Skin of body (tissue), 2 donors: ENCODE data around the gene CTNNA2. TPM values are rescaled to one million over a fixed set of nuclear protein-coding genes. Genes with fewer than 3 reads are reported as not detected.

Experiments used
- DNase-seq: peaks from one replicate; lab custom pipeline; 2025; lab: John Stamatoyannopoulos, UW
- total RNA-seq: library from RNA; depleted of rRNA; stranded (reverse); fragments of >200 nt; gene quantifications from one replicate; pipeline ENCODE4 v1.2.3, GENCODE V29; 2014

CTNNA2 gene
- total RNA-seq, 1 donor from 2014 or later = 0.49 TPM

- no peak for DNase-seq
These were observed 954.5 kb downstream of the CTNNA2 start for GRCh38 chr2:80467262-80467811.

DNA sequence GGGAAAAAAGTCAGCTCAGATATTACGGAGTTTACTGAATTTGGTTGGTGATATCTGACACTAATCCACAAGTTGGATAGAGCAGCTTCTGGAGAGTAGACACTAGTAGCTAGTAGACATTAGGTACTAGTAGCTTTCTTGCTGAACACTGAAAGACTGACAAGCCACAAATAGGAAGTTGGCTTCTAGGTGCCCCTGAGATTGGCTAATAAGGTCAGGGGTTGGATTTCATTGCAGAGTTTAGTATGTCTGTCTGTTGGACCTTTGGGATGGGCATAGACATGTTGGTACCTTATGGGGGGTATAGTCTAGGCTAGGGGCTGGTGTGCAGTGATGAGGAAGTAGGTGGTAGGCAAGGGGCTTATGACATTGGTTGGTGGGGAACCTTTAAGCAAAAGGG lies 956.6 kb downstream of the CTNNA2 start:
- DNase-seq = no peak

DNA sequence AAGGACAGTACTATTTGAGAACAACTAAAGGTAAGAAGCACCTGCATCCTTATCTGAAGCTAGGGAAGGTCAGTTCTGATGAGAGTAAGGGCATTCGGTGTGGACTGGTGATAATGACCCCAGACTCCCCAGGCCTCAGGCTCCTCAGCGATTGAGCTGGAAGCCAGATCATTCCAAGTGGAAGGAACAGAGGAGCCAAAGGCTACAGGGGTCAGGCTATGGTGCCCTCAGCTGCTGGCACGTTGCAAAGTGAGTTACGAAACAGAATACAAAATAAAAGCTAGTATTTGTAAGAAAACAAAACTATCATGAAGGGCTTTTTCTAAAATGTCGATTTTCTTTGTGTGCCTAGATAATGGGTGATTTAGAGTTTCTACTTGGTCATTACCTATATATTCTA lies 960.2 kb downstream of the CTNNA2 start:
- no peak for DNase-seq

- DNase-seq = peak; percentile 6
These were observed 960.9 kb downstream of the CTNNA2 start for GRCh38 chr2:80473796-80474195.

DNA sequence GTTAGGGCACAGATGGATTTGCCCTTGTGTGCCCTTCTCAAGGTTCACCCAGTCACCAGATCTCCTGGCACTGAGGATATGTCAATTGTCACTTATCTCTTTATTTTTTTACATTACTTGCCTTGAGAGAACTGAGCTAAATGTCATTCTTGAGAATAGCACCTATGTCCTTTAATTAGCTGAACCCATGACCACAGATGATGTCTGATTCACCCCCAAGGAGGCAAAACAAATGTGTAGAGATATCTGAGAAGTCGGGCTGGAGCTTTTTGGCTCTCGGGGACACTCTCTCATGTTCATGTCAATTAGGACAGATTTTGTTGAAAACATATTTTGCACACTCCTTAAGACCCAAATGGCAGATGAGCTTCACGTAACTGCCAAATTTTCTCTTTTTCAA lies 963.1 kb downstream of the CTNNA2 start:
- DNase-seq = no peak

GRCh38 chr2:80476535-80477117 lies 963.8 kb downstream of the CTNNA2 start:
- DNase-seq = no peak

GRCh38 chr2:80482276-80482675 lies 969.4 kb downstream of the CTNNA2 start:
- DNase-seq = no peak

DNA sequence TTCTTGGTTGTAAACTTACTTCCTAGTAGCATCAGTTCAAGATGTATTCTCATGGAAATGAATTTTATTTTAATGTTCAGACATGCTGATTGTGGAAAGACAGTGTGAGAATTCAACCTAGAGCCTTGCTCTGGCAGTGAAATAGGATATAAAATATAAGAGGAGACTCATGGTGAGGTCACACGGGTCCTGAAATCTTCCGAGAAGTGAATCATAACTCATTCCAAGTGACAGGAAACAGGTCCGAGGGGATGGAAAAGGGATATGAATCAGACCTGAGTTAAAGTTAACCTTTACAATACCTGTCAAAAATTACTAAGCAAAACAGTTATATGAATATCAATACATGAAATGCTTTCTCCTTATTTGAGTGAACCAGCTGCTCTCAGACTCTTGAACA lies 976.9 kb downstream of the CTNNA2 start:
- no peak for DNase-seq

DNA sequence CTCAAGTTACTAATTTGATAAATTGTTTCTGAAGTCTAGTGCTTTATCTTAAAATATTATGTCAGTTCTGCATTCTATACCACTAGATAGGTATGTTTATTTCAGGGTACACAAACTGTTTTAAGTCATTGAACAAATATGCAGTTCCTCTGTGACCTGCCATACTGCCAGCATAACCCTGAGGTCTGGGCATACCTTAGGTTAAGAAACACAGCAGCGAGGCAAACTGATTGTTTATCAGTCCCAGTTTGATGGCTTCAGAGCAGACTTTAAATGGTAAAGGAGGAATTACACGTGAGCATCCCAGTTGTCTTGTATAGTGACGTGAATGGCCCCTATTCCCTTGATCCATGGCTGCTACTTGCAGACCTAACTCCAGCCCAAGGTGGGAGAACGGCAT lies 978.1 kb downstream of the CTNNA2 start:
- DNase-seq = no peak

DNA sequence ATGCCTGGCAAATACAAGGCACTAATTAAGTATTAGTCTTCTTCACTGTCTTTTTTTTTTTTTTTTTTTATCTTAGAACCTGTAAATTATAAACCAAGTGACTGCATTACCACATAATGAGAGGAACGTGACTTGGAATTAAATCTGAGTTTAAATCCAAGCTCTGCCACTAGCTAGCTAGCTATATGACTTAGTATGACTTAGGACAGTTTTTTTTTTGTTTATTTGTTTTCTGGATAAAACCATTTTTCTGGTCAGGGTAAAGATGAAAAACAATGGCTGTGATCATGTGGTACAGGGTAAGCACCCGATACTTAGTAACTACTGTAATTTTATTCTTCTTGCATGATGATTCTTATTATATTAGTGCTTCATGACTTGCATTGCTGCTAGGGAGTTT lies 983.5 kb downstream of the CTNNA2 start:
- DNase-seq = no peak

GRCh38 chr2:80496775-80497174 lies 983.9 kb downstream of the CTNNA2 start:
- DNase-seq = no peak

DNA sequence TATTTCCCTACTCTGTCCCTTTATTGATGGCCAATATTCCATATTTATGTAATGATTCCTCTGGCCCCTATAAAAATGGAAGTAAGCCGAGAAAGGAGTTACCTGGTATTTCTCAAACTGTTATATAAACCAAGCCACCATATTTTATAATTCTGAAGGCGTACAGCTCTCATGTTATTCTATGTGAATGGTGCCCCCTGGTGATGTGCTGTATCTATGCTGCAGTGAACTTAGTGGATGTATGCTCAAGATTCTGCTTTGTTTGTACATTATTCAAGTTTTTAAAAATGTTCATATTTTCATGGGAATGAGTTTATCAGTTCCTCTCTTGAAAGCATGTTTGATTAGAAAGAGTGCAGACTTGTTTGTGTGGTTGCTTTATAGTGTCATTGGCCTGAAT lies 986.2 kb downstream of the CTNNA2 start:
- no peak for DNase-seq

GRCh38 chr2:80501874-80502624 lies 989.2 kb downstream of the CTNNA2 start:
- no peak for DNase-seq

DNA sequence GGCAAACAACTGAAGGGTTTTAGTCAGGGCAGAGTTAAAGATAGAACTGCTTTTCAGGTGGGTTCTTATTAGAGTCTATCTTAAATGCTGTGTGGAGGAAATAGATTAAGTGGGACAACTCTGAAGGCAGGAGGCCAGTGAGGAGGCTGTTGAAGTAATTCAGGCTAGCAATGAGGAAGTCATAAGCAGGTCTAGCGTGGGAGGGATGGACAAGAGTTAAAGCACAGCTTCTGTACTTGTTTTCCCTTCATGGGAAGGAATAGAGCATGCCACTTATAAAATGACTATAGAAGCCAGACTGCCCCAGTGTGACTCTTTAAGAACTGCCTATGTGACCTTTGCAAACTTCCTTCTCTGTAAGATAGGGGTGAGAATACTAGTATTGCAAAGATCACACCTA lies 993.7 kb downstream of the CTNNA2 start:
- no peak for DNase-seq

GRCh38 chr2:80510716-80511115 lies 997.9 kb downstream of the CTNNA2 start:
- no peak for DNase-seq

- DNase-seq = no peak
These were observed 1003.1 kb downstream of the CTNNA2 start for GRCh38 chr2:80515964-80516363.

DNA sequence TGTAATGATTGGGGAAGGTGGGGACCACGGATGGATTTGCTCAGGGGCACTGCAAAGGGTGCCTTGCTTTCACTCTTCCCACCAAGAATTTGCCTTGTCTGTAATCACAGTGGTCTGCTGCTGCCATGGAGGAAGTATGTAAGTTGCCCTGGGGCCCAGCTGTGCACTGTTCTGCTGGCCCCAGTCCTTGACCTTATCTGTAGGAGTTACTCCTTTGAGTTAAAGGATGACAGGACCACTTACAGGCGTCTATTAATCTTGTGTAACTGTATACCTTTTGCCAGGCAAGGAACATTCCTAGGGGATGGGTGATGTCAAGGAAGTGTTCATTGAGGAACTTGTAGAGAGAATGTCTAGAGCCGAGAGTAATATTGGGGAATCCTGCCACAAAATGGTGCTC lies 1004.5 kb downstream of the CTNNA2 start:
- no peak for DNase-seq

DNA sequence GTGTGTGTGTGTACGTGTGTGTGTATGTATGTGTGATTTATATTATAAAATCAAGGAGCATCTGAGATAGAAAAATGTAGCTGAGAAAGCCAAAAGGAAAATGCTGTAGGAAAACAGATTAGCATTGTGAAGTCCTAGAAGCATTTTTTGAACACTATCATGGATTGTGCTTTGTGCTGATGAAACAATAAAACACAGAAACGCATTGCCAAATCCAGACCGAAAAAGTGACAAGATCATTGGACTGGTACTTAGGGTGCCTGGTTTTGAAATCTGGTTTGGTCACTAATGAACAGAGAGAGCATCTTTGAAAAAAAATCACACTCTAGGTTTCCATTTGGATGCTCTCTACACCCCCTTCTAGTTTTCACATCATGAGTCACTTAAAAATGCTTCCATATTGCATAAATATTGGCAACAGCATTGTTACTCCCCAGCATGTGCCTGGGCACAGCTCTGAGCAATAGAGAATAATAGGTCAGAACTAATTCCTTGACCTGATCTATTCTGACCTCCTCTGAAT lies 1006.3 kb downstream of the CTNNA2 start:
- DNase-seq = no peak

- no peak for DNase-seq
These were observed 1006.9 kb downstream of the CTNNA2 start for GRCh38 chr2:80519699-80520291.

GRCh38 chr2:80525152-80525551 lies 1012.3 kb downstream of the CTNNA2 start:
- no peak for DNase-seq

DNA sequence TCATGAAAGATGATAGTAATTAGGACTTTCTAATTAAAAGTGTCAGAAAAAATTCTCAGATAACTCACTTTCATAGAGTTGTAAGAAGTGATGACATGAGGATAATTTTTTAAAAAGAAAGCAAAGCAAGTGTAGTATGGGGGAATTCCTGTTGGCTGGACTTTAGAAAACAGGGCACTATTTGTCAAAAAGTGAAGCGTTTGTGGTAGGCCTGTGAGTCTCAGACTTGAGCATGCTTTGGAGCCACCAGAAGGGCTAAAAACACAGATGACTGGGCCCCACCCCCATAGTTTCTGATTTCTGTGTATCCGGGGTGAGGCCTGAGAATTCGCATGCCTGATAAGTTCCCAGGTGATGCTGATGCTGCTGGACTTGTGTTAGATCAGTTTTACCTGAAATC lies 1014.3 kb downstream of the CTNNA2 start:
- no peak for DNase-seq

DNA sequence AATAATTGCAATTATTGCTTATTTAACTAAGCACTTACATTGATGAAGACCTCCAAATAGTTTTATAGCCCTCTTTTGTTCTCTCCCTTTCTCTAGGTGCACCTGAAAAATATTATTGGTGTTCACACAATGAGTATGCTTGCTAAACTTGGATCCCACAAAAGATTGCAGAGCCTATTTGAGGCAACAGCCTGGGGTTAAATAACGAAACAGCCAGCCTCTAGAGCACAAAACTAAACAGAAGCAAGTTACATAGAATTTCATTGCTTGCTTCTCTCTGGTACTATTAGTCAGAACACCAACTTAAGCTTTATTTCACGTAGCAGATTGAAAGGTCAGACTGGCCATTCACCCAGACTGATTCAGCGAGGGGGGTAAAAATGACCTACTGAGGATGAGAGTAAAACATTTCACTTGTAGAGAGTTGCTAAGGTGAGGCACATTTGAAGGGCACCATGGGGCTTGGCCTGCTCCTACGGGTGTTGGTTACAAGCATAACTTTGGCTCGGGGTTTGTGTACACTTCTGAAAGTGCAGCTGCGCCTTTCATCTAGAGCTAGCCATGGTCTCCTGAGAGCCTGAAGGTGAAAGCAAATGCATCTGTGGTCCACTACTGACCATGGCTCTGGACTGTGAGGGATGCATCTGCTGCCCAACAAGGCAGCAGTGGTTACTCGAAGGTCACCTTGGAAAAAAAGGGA lies 1016.8 kb downstream of the CTNNA2 start:
- DNase-seq = no peak
